NCI-H82 treated with DMSO at 0.1 percent for 48 hours (cell line): Measurements from ENCODE around the gene ABHD16A.

Experiments used
- DNase-seq: peaks from one replicate; lab custom pipeline; 2025; ENCODE audit not compliant: unreplicated experiment; lab: John Stamatoyannopoulos, UW

ABHD16A gene

DNA sequence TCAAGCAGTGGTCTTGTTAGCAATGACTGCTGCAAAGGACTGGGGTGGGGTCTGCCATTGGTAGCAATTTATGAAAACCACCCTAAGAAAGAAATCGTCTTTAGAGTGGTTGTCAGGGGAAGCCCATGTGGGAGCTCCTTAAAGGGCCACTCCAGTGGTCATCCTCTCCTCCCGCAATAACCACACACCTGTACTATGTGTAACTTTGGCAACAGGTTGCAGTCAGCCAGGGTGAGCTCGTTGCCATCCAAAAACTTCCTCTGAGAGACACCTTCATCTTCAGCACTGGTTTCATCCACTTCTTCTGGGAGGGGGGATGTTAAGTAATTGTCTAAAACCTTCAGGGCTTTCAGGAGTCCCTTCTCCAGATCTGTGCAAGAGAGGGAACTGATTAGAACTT is 28.9 kb upstream of the ABHD16A start:
- DNase-seq, result no peak

DNA sequence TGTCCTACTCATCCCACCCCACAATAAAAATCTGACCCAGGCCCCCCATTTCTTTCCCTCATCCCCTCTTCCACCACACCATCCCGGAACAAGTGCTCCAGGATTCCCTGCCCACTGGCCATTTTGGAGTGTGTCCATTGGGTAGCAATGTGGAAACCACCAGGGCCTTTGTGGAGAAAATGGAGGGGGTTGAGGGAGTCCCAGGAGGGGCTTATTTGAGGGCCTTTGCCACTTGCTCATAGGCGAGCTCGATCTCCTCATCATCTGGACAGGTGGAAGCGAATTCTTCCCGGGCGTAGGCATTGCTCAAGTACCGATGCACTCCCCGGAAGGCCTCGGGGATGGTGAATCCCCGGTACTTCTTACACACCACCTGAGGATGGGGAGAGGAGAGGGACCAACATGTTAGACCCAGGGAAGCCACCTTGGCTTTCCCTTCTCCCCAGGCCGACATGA is 27.5 kb upstream of the ABHD16A start:
- no peak for DNase-seq

DNA sequence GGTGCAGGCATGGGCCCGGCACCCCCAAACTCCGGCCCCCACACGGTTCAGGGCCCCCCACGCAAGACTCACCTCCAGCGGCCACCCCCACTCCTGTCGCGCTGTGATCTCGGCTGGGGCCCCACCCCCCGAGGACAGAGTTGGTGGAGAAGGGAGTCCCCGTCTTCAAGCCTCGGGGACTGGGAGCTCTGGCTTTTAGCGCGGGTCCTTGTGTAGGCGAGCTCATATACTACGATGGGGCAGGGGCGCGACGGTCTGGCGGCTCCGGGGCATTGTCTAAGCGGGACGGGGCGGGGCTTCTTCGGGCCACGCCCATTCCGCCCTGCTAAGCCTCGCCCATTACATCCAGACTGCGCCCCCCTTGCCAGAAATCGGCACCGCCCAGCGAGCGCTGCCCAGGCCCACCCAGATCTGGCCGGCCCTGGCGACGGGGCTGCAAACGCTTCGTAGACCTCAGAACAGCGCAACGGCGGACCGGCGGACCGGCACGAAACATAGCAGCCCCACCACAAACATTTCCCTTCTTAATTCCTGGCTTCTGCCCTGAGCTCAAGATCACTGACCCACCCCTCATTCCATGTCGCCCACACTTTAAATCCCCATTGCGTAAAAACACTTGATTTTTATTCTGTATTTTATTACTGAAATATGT is 27.0 kb upstream of the ABHD16A start:
- peak; percentile 40 for DNase-seq

DNA sequence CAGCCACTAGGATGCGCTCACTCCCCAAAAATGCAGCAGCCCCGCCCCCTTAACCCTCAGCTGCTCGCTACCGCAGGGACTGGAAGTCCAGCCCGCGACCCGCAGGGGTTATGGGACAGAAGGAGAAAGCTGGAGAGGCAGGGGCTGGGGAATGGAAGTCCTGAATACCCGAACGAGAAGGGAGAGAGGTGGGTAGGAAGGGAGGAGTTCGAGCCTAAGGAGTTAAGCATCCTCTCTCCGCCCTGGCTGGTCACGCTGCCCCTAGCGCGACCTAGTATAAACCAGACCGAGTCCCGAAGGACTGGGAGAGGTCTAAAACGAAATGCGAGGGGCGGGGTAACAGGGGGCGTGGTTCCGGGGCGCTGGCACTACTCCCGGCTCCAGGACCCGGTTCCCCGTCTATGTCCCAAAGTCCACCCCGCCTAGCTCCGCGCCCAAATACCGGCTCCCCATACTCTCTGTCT is 26.4 kb upstream of the ABHD16A start:
- DNase-seq, result peak; percentile 77

DNA sequence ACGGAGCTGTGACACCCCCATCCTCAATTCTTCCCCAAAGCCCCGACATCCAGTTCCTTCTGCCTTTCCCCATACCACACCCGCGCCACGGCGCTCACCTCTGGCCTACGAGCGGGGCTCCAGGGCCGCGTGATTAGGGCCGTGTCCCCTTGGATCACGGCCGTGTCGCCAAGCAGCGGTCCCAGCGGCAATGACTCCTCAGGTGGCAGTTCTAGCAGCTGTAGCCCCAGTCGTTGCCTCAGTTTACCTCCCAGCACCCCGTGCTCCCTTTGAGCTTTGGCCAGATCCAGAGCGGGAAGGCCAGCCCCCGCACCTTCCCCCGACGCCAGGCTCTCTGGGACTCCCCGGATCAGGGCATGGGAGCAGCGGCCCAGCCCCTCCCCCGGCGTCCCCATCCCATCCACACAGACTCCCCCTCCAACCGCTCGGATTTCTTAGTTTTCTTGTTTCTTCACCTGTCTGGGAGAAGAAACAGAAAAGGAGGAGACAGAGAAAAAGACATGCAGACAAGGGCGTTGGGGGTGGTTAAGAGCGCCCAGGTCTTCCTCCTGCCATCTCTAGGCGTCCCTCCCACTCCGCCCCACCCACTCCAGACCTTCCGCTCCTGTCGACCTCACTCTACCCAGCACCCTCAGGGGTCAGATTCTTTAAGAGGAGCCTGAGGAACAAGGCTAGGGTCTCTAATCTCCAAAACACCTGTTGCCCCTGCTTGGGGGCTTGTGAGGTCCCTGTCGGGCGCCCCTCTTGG is 25.8 kb upstream of the ABHD16A start, which contains the start of gene DDAH2:
TSS of gene DDAH2 (minus strand) at position 533 of the 748 bp plus-strand sequence. CDS start at position 395, 138 bp downstream.
- no peak for DNase-seq

DNA sequence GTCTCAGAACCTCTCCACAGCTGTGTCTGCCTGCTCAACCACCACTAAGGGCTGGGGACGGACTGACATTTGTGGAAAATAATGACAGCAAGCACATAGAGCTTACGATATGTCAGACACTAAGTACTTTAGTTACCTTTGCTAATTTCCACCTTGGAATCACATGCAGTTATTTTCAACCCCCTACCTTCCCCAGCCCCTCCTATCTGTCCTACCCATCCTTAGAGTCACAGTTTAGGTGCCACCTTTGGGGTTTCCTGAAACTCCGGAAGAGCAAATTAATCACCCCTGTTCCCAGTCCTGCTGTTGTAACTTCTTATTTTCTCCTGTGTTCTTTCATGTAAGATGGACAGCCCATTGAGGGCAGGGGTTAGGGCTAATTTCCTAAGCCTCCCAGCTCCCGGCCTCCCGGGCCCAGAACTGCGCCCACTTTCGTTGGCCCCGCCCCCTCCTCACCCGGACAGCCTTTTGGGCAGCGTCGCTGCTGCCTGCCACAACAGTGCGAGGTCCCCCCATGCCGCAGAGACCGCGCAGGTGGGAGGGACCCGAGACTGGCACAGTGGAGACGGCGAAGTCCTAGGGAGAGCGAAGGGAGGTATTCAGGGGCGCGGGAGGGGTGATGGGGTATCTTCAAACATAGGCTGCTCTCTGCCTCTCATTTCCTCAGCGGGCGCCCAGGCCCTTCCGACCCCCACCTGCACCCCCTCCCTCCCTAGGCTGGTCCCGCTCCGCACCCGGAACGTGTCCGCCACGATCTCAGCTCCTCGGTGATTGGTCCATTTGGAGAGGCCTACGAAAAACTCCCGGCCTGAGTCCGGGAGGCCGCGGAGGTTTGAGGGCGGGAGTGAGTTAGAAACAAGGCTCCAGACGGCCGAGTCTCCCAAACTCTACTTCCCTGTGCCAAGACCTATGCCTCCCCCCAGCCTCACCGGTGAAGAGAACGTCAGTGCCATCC is 24.9 kb upstream of the ABHD16A start:
- DNase-seq, result no peak

DNA sequence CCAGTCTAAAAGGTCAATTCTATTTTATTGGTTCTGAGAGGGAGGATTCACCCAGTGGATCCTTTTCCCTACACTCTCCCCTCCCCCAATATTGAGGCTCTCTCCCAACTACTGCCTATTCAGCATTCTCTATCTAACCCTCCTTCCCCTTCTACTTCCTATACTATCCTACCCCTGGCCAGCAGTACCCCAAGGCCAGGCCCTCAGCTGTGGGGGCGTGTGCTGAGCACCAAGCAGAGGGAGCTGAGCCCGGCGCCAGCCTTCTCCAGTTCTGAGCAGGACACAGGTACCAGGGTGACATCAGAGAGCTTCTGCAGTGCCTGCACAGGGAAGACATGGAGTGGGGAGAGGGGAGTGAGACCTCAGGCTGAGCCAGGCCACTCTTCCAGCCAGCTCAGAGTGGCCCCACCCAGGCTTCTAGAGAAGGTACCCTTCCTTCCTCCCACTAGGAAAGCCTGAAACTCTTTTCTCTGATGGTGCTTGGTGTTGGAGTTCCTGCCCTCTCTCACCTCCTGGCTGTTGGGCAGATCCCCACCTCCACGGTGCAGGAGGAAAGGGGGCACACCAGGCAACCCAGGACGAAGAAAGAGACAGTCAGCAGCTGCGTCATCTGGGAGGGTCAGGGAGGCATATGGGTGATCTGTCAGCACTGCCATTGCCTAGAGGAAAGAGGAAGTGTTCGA is 24.1 kb upstream of the ABHD16A start:
- no peak for DNase-seq

DNA sequence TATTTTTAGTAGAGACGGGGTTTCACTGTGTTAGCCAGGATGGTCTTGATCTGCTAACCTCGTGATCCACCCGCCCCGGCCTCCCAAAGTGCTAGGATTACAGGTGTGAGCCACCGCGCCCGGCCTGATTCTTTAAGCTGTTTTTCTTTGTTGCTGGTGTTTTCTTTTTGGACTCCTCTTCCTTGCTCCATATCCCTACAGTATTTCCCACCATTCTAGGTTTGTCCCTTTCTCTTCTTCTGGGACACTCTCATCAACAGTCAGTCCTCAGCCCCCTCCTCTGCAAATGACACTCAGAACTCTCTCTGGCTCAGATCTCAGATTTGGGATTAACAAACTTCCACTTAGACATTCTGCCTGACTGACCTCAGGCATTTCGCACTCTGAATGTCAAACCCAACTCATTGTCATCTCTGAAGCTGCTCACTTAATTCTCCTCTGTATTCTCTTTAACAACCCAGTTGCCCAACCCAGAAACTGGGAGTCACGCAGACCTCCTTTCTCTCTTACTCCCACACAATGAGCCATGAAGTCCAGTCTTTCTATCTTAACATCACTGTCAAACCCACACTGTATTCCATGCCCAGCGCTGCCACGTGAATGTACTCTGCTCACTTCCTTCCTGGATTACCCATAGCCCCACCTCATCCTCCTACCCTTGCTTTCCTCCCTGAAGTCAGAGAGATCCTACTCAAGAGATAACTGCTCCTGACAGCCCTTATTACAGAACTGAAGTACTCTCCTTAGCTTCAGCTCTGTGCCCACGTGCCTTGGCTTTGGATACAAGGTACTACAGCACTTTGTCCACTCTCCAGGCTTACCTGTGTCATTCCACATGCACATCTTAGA is 22.6 kb upstream of the ABHD16A start:
- DNase-seq, result no peak

DNA sequence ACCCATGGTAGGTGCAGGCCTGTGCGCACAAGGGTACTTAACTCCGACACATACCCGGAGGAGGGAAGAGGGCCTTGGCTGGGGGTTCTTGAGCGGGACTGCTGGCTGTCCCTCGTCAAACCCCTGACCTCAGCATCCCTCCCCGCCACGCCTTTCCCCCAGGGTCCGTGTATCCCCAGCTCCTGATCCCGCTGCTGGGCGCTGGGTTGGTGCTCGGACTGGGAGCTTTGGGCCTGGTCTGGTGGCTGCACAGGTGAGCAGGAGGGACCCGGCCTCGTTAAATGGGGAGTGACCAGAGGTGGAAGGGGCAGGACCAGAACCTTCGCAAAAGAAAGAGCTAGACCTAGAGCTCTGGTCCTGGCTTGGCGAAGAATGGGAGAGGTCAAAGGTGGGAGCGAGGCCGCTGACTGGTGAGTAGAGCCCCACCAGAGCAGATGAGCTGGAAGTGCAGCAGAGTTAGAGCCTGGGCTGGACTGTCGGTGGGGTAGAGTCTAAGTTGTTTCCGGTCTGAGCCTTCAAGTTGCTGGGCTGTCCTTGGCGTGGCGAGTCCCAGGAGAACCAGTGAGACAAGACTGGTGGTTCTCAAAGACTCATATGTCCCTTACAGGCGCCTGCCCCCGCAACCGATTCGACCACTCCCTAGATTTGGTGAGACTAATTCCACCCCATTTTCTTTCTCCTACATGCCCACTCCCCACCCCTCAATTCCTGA is 21.0 kb upstream of the ABHD16A start:
- DNase-seq, result no peak

DNA sequence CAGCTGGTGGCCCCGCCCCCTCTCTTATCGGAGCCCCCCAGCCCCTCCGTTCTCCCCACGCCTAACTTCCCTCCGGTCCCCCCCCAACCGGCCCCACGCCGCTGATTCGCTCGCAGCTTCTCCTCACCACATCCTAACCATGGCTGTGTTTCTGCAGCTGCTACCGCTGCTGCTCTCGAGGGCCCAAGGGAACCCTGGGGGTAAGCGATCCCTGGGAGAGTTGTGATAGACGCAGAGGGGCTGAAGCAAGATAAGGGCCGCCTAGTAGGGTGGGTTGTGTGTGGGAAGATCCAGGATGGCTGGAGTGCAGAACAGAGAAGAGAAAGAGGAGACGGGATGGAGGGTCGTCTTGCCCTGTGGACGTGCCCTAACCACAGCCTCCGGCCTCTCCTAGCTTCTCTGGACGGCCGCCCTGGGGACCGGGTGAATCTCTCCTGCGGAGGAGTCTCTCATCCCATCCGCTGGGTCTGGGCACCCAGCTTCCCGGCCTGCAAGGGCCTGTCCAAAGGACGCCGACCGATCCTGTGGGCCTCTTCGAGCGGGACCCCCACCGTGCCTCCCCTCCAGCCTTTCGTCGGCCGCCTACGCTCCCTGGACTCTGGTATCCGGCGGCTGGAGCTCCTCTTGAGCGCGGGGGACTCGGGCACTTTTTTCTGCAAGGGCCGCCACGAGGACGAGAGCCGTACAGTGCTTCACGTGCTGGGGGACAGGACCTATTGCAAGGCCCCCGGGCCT is 20.3 kb upstream of the ABHD16A start, which contains the start of gene MPIG6B:
TSS of gene MPIG6B (plus strand) at position 129 of the 735 bp plus-strand sequence. CDS start at position 140, 11 bp downstream.
- DNase-seq, result no peak

DNA sequence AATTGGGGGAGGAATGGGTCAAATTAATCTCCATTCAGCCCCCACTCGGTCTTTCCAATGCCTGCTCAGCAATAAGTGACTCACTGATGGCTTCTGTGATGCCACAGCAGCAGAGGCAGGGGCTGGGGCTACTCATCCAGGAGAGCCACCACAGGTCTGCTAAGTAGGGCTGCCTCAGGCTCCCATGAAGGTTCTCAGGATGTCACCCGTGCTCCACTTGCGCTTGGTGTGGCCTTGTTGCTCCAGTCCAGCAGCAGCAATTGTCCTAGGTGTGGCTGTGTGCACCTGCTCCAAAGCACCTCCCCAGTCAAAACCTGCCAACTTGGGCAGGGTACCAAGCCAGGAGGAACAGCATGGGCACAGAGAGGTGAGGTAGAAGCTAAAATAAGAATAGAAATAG is 19.0 kb upstream of the ABHD16A start:
- DNase-seq, result no peak

DNA sequence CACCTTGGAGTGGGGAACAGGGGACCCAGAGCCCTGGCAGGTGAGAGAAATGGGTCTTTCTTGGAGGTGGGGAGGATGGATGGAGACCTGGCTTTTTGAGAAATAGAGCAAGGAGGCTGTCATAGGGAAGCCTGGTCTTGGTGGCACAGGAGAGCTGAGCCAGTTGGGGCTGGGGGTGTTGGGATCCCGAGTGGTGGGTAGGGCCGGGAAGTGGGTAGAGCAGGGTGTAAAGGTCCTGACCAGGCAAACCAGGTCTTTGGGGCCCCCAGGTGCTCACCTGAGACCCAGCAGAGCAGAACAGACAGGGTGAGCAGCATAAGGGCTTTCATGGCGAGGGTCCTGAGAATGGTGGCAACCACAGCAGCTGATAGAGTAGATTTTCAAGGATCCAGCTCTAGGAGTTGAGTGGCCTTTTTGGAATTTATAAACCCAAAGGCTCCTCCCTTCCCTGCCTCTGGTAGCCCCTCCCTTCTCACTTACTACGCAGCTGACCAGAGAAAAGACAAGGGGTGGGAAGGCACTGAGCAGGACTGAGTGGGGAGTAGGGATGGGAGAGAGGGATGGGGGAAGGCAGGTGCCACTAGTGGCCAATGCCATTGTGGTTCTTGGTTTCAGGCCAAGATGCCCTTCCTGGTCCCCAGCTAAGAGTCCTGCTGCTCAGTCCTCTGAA is 18.4 kb upstream of the ABHD16A start, which contains the start of gene LY6G6C:
TSS of gene LY6G6C (minus strand) at position 396 of the 670 bp plus-strand sequence. CDS start at position 329, 67 bp downstream.
- DNase-seq, result no peak

DNA sequence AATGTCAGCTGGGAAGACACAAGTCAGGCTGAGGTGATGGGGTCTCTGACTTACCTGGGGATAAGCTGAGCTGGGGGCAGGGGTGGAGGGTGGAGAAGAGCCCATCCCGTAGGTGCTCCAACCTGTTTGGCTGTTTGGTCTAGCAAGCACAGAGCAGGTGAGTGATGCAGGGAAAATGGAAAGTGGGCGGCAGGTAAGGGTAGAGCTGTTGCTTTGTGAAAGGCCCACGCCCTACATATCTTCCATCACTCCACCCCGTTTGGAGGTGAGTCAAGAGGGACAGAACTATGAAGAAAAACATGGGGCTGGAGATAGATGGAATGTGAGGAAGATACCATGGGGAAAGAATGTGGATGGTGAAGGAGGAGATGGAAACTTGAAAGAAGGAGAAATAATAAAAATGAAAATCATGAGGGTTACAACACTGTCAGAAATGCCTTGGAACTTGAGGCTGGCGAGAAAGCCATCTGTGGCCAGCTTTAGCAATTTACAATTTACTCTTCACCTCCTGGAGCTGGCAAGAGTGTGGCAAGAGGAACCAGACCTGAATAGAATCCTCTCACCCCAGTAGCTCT is 17.2 kb upstream of the ABHD16A start:
- no peak for DNase-seq

DNA sequence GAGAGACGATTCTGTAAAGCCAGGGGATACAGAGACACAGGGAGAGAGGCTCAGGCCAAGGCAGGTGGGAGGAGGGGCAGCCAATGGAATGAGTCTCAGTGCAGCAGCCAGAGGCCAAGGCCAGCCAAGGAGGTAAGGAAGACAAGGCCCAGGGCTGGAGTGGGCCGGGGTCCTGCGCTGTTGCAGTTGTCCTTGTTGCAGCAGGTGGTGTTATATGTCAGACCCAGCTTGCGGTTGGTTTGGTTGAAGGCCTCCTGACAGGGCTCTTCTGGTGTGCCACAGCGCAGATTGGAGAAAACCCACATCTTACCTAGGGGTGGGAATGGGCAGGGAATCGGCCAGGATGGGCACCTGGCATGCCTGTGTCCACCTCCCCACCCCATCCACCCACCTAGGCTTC is 15.9 kb upstream of the ABHD16A start:
- DNase-seq, result no peak

DNA sequence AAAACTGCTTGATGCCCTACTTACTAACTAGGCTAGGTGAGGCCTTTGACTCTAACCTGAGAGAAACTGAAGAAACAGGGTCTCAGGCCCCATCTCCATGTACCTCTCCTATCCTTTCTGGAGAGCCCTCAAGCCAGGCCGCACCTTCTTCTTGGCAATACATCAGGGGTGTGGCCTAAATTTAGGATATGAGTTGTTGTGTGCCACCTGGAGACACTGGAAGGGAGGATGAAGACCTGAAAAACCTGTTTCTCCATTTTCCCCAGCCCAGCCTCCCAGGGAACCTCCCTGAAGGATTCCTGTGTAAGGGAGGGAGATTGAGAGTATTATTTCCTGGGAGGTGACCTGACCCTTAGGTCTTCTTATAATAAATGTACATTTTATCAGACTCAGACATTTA is 15.1 kb upstream of the ABHD16A start:
- DNase-seq, result no peak

DNA sequence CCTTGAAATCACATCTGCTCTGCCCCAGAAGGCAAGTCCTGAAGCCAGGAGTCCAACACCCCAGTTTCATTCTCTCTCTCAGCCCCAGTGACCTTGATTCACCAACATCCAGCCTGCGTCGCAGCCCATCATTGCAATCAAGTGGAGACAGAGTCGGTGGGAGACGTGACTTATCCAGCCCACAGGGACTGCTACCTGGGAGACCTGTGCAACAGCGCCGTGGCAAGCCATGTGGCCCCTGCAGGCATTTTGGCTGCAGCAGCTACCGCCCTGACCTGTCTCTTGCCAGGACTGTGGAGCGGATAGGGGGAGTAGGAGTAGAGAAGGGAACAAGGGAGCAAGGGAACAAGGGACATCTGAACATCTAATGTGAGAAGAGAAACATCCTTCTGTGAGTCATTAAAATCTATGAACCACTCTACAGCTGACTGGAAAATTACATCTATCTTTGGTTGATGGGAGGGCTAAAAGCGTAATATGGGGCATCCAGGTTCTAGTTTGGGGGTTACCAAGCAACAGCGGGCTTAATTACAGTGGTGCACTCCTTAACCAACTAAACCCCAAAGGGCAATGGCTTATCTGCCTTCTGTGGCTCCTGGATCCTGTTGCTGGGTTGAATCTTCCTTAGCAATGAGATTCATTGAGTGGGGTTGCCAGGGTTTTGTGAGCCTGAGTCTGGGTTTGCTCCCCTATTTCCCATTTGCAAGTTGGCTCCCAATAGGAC is 14.5 kb upstream of the ABHD16A start:
- DNase-seq, result no peak
